GM12891 (cell line): ENCODE data around the gene IL15.
A peak's percentile ranks its signal among the peaks of the same experiment; 100 is the strongest.

Experiments used
- DNase-seq: peaks from one replicate; pipeline ENCODE4 v3.0.0; 2011; ENCODE audit warnings: low spot score; ENCODE audit not compliant: insufficient read length
- FAIRE-seq: peaks from 2 replicates; lab custom pipeline; 2011; peaks lifted over from hg19 to GRCh38; lab: Jason Lieb, UNC
- PAX5 ChIP-seq: IDR thresholded peaks from 2 replicates; pipeline ENCODE4 v1.6.1; 2011; ENCODE audit warnings: low read length, moderate library complexity, mild to moderate bottlenecking; ENCODE audit not compliant: insufficient read depth, severe bottlenecking
- POLR2A ChIP-seq: IDR thresholded peaks from 2 replicates; pipeline ENCODE4 v1.6.1; 2011; ENCODE audit warnings: low read depth, low read length, control low read depth
- POLR2AphosphoS5 ChIP-seq: IDR thresholded peaks from 2 replicates; pipeline ENCODE4 v1.6.1; 2011; ENCODE audit warnings: low read depth, low read length, control low read depth
- POU2F2 ChIP-seq: IDR thresholded peaks from 2 replicates; pipeline ENCODE4 v1.6.1; 2011; ENCODE audit warnings: low read depth, mild to moderate bottlenecking, control low read depth, low read length, moderate library complexity
- SPI1 ChIP-seq: IDR thresholded peaks from 2 replicates; pipeline ENCODE4 v1.6.1; 2011; ENCODE audit warnings: low read depth, low read length, control low read depth
- TAF1 ChIP-seq: IDR thresholded peaks from 2 replicates; pipeline ENCODE4 v1.6.1; 2011; ENCODE audit warnings: low read depth, low read length, control low read depth

The IL15 gene

GRCh38 chr4:141646969-141647368 is 10.6 kb downstream of the IL15 start:
- TF ChIP-seq PAX5 = no peak
- no peak for TF ChIP-seq POLR2AphosphoS5
- no peak for TF ChIP-seq TAF1
- TF ChIP-seq POLR2A = no peak
- TF ChIP-seq POU2F2 = no peak
- no peak for TF ChIP-seq SPI1
- peak; percentile 48 for FAIRE-seq
- no peak for DNase-seq

DNA sequence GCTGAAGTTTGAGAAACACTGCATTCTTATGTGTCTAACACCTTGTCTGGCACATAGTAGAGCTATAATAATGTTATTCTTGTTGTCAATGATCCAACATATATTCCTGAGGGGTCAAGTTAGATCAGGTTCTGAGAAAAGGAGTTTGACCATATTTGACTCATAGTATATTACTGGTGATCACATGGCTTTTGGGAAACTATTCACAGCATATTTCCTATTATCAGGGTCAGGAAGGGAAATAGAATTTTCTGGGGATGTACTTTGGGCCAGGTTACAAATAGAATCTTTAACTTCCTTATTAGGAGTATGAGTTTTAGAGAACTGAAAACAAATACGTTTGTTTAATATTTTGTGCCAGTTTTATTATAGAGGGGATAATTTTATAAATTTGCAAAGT is 11.6 kb downstream of the IL15 start:
- no peak for TF ChIP-seq POLR2A
- FAIRE-seq (peak; percentile 47), DNase-seq (no peak)

DNA sequence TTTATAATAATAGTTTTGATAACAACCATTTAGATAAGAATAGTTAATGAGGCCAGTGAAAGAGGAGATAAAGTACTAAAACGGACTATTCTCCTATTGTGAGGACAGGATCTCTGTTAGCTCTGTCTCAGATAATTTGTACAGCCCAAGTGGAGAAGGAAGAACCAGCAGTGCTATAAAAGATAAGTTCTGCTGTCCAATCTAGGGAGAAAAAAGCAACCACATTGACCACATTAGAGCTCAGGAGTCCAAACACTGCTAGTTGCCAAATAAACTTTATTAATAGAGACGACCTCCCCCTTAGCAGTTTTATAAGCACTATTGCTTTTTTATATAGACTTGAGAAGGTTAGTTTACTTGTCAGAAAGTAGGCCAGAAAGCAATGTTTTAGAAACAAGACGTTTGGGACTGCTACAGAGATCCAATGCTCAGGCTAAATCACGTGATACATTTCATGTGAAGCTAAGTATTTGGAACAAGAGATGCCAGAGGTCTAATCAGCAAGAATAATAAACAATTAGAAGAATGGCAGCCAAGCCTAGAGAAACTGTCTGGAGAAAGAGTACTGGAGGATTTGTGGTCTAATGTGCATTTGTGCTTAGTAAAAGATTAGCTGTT is 15.9 kb downstream of the IL15 start:
- DNase-seq = no peak
- no peak for FAIRE-seq
- TF ChIP-seq POLR2A (no peak), POU2F2 (no peak), TAF1 (no peak), PAX5 (no peak), SPI1 (no peak), POLR2AphosphoS5 (no peak)

DNA sequence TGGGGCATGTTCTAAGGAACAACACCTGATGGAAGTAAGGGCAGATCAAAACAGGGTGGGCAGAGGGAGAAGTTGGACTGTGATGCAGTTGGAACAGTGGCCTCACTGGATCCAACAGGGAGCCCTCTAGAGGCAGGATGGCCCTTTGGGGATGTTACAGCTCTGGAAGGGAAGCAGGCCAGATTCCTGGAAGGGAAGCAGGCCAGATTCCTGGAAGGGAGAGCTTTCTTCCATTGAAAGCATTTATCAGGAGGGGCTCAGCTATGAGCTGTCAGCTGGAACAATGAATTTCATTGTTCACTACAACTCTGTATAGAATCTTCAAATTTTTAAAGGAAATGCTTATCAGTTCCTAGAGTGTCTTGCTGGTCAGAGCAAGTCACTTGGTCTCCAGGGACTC is 17.7 kb downstream of the IL15 start:
- no peak for TF ChIP-seq TAF1
- TF ChIP-seq POLR2AphosphoS5 = no peak
- TF ChIP-seq POU2F2 = no peak
- no peak for TF ChIP-seq POLR2A
- no peak for TF ChIP-seq PAX5
- no peak for TF ChIP-seq SPI1
- FAIRE-seq (peak; percentile 50), DNase-seq (no peak)

DNA sequence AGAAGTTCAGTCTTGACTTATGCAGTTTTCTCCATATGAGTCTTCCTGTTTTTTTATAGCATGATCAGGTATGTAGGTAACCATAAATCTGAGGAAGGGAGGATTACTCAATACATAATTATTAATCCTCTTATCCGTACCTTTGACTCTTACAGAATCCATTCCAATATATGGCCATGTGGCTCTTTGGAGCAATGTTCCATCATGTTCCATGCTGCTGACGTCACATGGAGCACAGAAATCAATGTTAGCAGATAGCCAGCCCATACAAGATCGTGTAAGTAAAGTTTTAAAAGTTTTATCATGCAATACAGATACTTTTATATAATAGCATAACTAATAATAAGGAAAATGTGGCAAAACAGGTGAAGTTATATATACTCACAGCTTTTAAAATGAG is 19.6 kb downstream of the IL15 start:
- no peak for TF ChIP-seq POLR2A
- no peak for TF ChIP-seq POU2F2
- no peak for TF ChIP-seq PAX5
- no peak for TF ChIP-seq SPI1
- no peak for FAIRE-seq
- DNase-seq = no peak

DNA sequence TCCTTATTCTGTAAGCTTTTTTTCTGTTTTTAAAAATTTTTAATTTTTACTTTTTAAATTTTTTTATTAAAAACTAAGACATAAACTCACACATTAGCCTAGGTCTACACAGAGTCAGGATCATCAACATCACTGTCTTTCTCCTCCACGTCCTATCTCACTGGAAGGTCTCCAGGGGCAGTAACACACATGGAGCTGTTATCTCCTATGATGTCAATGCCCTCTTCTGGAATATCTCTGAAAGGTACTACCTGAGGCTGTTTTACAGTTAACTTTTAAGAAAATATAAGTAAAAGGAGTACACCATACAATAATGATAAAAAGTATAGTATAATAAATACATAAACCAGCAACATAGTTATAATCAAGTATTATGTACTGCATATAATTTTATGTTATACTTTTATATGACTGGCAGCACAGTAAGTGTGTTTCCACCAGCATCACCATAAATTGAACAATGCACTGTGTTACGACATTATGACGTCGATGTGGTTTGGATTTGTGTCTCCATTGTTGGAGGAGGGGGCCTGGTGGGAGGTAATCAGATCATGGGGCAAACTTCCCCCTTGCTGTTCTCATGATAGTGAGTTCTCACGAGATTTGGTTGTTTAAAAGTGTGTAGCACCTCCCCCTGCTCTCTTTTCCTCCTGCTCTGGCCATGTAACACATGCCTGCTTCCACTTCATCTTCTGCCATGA is 21.3 kb downstream of the IL15 start:
- DNase-seq (no peak), FAIRE-seq (no peak)
- TF ChIP-seq POU2F2 (no peak), POLR2A (no peak), POLR2AphosphoS5 (no peak), PAX5 (no peak), SPI1 (no peak), TAF1 (no peak)

DNA sequence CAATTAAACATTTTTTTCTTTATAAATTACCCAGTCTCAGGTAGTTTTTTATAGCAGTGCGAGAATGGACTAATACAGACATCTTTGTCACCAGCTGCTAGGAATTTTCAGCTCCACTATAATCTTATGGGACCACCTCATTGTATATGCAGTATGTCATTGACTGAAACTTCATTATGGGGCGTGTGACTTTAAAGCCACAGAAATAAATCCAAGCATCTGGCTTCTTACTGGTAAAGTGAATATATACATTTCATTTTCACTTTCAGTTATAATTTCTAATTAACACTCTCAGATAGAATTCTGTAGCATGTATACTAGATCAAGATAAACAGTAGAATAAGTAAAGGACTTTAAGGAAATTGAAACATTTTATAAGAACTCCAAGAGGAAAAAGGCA is 21.9 kb downstream of the IL15 start:
- no peak for DNase-seq
- FAIRE-seq = no peak
- TF ChIP-seq POLR2A (no peak), PAX5 (no peak), POU2F2 (no peak)

GRCh38 chr4:141659539-141659938 is 23.2 kb downstream of the IL15 start:
- no peak for DNase-seq
- no peak for FAIRE-seq
- TF ChIP-seq POU2F2 (no peak), PAX5 (no peak), POLR2A (no peak), POLR2AphosphoS5 (no peak), TAF1 (no peak), SPI1 (no peak)

DNA sequence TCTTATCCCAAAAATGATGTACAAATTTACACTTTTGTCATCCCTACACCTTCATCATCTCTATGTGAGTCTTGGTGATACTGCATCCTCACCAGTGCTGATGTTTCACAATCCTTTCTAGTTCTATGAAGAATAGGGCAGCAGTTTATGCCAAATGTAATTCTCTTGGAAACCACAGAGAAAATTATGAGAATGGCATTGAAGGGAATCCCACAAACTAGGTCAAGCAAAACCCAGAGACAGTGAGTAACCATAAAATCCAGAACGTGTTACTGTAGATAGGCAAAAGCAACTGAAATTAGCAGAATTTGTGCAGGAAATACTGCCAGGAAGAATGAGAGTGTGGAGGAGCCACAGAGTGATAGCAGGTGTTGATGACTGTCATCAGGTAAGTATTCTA is 24.5 kb downstream of the IL15 start:
- TF ChIP-seq TAF1 = no peak
- TF ChIP-seq PAX5 = no peak
- TF ChIP-seq POU2F2 = no peak
- no peak for TF ChIP-seq POLR2A
- TF ChIP-seq POLR2AphosphoS5 = no peak
- no peak for TF ChIP-seq SPI1
- DNase-seq (no peak), FAIRE-seq (no peak)

DNA sequence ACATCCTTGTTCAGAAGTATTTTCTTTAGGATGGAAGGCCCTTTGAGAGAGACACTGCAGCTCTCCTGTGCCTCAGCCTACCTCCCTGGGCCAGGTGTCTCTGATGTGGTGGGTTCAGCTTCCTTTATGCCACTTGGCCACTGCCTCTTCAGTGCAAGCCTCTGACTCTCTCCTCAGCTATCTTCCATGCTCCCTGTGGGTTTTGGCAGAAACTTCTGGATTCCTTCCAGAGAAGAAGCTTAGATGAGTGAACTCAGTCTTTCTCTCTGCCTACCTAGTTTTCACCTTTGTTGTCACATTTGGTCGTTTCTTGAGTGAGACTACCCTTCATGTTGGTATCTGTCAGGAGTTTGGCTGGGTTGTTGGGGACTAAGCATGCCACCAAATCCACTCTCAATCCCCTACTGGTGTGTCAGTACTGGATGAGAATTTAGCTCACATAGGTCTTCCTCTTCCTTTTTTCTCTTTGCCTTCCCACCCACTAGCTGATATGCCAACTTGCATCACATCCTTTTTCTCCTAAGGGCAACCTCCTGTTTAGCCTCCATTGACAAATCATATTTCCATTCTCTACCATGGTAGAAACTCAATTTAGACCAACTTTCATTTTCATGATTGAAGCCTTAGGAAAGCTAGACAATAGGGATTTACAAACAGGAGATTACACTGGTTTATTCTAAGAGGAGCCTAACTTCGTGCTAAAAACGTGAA is 32.0 kb downstream of the IL15 start:
- DNase-seq = no peak
- no peak for FAIRE-seq
- TF ChIP-seq TAF1 (no peak), POLR2A (no peak), SPI1 (no peak), POU2F2 (no peak), POLR2AphosphoS5 (no peak), PAX5 (no peak)

- no peak for FAIRE-seq
- no peak for TF ChIP-seq PAX5
- no peak for TF ChIP-seq SPI1
- no peak for TF ChIP-seq TAF1
Observed at GRCh38 chr4:141669501-141669900, 33.1 kb downstream of the IL15 start.

More at GRCh38 chr4:141669501-141669900, 33.1 kb downstream of the IL15 start:
- no peak for DNase-seq
